Fibroblast of mammary gland (primary cell): ENCODE measurements around the gene MYH10.

Source experiments
- DNase-seq: peaks from one replicate; pipeline ENCODE4 v3.0.0-alpha.2; 2010; ENCODE audit warnings: low read depth
- H3K4me3 ChIP-seq: 2 replicates; pipeline ENCODE4 v1.5.1; 2011; ENCODE audit warnings: low read depth, mild to moderate bottlenecking, low read length, moderate library complexity; ENCODE audit not compliant: control insufficient read depth
- CTCF ChIP-seq: conservative IDR thresholded peaks from 2 replicates; pipeline ENCODE4 v1.5.1; 2011; ENCODE audit warnings: low read depth, low read length, inconsistent platforms; ENCODE audit not compliant: control insufficient read depth, insufficient read depth

The MYH10 gene

GRCh38 chr17:8639709-8640108 lies 9.2 kb upstream of the MYH10 start:
- no peak for DNase-seq
- H3K4me3 ChIP-seq, result no peak overlapping the region
- TF ChIP-seq CTCF, result no peak

GRCh38 chr17:8632061-8632460 lies 1.5 kb upstream of the MYH10 start:
- TF ChIP-seq CTCF, result no peak
- no peak for DNase-seq
- H3K4me3 ChIP-seq, result no peak overlapping the region

GRCh38 chr17:8631554-8631877 lies 991 bp upstream of the MYH10 start:
- peak overlapping the region; percentile 54 for H3K4me3 ChIP-seq
- no peak for TF ChIP-seq CTCF
- DNase-seq, result peak; percentile 15

- peak; percentile 99 for DNase-seq
- TF ChIP-seq CTCF, result no peak
- H3K4me3 ChIP-seq, result peak overlapping the region; percentile 90
Measured at GRCh38 chr17:8630802-8631553, 453 bp upstream of the MYH10 start.

GRCh38 chr17:8629371-8630226 lies 926 bp downstream of the MYH10 start:
- no peak for TF ChIP-seq CTCF
- DNase-seq, result peak; percentile 30

GRCh38 chr17:8628609-8629169 lies 1.8 kb downstream of the MYH10 start:
- no peak for TF ChIP-seq CTCF
- peak overlapping the region; percentile 90 for H3K4me3 ChIP-seq
- peak; percentile 12 for DNase-seq

More at GRCh38 chr17:8629371-8630226, 926 bp downstream of the MYH10 start:
- peak overlapping the region; percentile 90 for H3K4me3 ChIP-seq
